ENCODE measurements around the gene CACNA1C.

DNA sequence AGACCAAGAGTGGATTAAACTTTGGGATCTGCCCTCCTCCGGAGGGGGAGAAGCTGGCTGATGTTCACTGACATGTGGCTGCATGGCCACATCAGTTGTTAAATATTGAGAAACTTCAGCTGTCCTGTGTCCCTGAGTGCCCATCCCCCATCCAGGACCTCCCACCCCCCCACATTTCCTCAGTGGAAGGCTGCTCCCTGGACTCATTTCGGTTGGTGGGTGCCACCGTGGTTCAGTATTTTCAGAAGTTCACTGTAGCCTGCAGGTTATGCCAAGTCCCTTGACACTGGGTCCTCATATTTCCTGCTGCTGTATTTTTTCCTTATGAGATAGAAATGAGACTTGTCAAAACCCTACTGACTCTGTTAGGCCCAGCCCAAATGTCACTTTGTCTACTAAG, 302.4 kb downstream of the CACNA1C start:
- TF ChIP-seq, protein P1, sequence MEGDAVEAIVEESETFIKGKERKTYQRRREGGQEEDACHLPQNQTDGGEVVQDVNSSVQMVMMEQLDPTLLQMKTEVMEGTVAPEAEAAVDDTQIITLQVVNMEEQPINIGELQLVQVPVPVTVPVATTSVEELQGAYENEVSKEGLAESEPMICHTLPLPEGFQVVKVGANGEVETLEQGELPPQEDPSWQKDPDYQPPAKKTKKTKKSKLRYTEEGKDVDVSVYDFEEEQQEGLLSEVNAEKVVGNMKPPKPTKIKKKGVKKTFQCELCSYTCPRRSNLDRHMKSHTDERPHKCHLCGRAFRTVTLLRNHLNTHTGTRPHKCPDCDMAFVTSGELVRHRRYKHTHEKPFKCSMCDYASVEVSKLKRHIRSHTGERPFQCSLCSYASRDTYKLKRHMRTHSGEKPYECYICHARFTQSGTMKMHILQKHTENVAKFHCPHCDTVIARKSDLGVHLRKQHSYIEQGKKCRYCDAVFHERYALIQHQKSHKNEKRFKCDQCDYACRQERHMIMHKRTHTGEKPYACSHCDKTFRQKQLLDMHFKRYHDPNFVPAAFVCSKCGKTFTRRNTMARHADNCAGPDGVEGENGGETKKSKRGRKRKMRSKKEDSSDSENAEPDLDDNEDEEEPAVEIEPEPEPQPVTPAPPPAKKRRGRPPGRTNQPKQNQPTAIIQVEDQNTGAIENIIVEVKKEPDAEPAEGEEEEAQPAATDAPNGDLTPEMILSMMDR (conservative IDR thresholded peaks at IDR 0.05; ENCODE audit: low read depth, low read length), result no peak
- no peak for TF ChIP-seq EZH2 (IDR thresholded peaks at IDR 0.05; ENCODE audit: borderline replicate concordance, low read depth, low read length, poor library complexity, severe bottlenecking)

Measured in A673 (cell line).